K562 (cell line): ENCODE data around the gene FBXO46. TPM values are rescaled to one million over a fixed set of nuclear protein-coding genes. Genes with fewer than 3 reads are reported as not detected.
A peak's percentile ranks its signal among the peaks of the same experiment; 100 is the strongest.

ENCODE experiments used
- BDP1 ChIP-seq: IDR thresholded peaks from 3 replicates; pipeline ENCODE4 v1.6.1; 2011; ENCODE audit not compliant: insufficient read length, insufficient read depth
- CREB1 ChIP-seq, 2 experiments: sonication (generic) in 1 of 2; formaldehyde crosslinking in 1 of 2; IDR thresholded peaks; 2 replicates each; pipeline versions ENCODE4 v1.6.1 to v1.8.0; 2012 to 2022; ENCODE audit warnings: inconsistent platforms in 1 of 2, mild to moderate bottlenecking in 1 of 2, missing genetic modification reagents in 1 of 2, moderate library complexity in 1 of 2
- CREB3L1 ChIP-seq: fragments of 450-650 bp; IDR thresholded peaks from 2 replicates; pipeline ENCODE4 v1.6.1; 2014; ENCODE audit warnings: low read depth, mild to moderate bottlenecking, moderate library complexity, borderline replicate concordance
- DACH1 ChIP-seq: fragments of 450-650 bp; IDR thresholded peaks from 2 replicates; pipeline ENCODE4 v1.6.1; 2018; ENCODE audit not compliant: partially characterized antibody
- GMEB1 ChIP-seq: fragments of 250-450 bp; sonication (Bioruptor Pico); IDR thresholded peaks from 2 replicates; pipeline ENCODE4 v1.4.0; 2020; ENCODE audit warnings: mild to moderate bottlenecking
- HLTF ChIP-seq: fragments of 450-650 bp; IDR thresholded peaks from 2 replicates; pipeline ENCODE4 v1.6.1; 2016
- HMGXB4 ChIP-seq: sonication (generic); formaldehyde crosslinking; IDR thresholded peaks from 2 replicates; pipeline ENCODE4 v1.8.1; 2023; ENCODE audit warnings: mild to moderate bottlenecking, missing genetic modification reagents
- KLF1 ChIP-seq: fragments of 450-650 bp; IDR thresholded peaks from 2 replicates; pipeline ENCODE4 v1.6.1; 2016; ENCODE audit warnings: missing genetic modification characterization, missing compliant biosample characterization
- MXI1 ChIP-seq: IDR thresholded peaks from 2 replicates; pipeline ENCODE4 v1.6.1; 2011; ENCODE audit warnings: low read depth, mild to moderate bottlenecking, improper control_type of control experiment, low read length
- SPI1 ChIP-seq: IDR thresholded peaks from 2 replicates; pipeline ENCODE4 v1.6.1; 2011; ENCODE audit warnings: low read depth, low read length, control low read depth, borderline replicate concordance
- SRSF3 ChIP-seq: fragments of 200-400 bp; formaldehyde crosslinking; IDR thresholded peaks from 2 replicates; pipeline ENCODE4 v1.6.1; 2016; ENCODE audit warnings: mild to moderate bottlenecking, low read length, moderate library complexity; ENCODE audit not compliant: insufficient read depth
- ZEB2 ChIP-seq: fragments of 450-650 bp; IDR thresholded peaks from 2 replicates; pipeline ENCODE4 v1.6.1; 2016
- ZNF3 ChIP-seq: fragments of 250-450 bp; sonication (Bioruptor Pico); IDR thresholded peaks from 2 replicates; pipeline ENCODE4 v1.5.0; 2021; ENCODE audit warnings: mild to moderate bottlenecking, moderate library complexity
- ZNF507 ChIP-seq: conservative IDR thresholded peaks from 2 replicates; pipeline ENCODE4 v1.6.1; 2017; ENCODE audit warnings: missing genetic modification characterization, missing compliant biosample characterization
- ZNF586 ChIP-seq: fragments of 450-650 bp; formaldehyde crosslinking; conservative IDR thresholded peaks from 2 replicates; pipeline ENCODE4 v1.4.0; 2020; ENCODE audit warnings: mild to moderate bottlenecking, moderate library complexity
- polyA plus RNA-seq, 8 experiments: library from polyadenylated mRNA; depleted of rRNA in 4 of 8; stranded (reverse) in 5 of 8; unstranded in 3 of 8; fragments of >200 nt; fragmentation: Nextera tagmentation in 2 of 8; fragmentation: Illumina TruSeq in 1 of 8; extraction: Ambion mirVana in 2 of 8; extraction: Trizol in 1 of 8; gene quantifications; 2 replicates each; pipeline versions ENCODE4 v1.2.1 to v1.2.3, GENCODE V29; 2011 to 2014; ENCODE audit warnings: inconsistent platforms in 1 of 8, missing spikeins in 1 of 8
- total RNA-seq, 7 experiments: library from RNA; depleted of rRNA in 6 of 7; stranded (reverse); fragments of >200 nt in 6 of 7; fragmentation: Illumina TruSeq in 2 of 7; extraction: Trizol in 2 of 7; gene quantifications; 2 replicates each; pipeline versions ENCODE4 v1.2.1 to v1.2.3, GENCODE V29; 2011 to 2021; ENCODE audit warnings: low replicate concordance in 1 of 7
- TF ChIP-seq, protein P1 (sequence below): fragments of 250-450 bp; sonication (Bioruptor Pico); IDR thresholded peaks from 2 replicates; pipeline ENCODE4 v1.9.0; 2021; ENCODE audit warnings: mild to moderate bottlenecking, inconsistent platforms
- TF ChIP-seq, protein P2 (sequence below): sonication (generic); formaldehyde crosslinking; IDR thresholded peaks from 2 replicates; pipeline ENCODE4 v1.8.0; 2022; ENCODE audit warnings: mild to moderate bottlenecking, missing genetic modification reagents
- TF ChIP-seq, protein P3 (sequence below): fragments of 450-650 bp; formaldehyde crosslinking; IDR thresholded peaks from 2 replicates; pipeline ENCODE4 v1.4.0; 2022; ENCODE audit warnings: missing genetic modification characterization

Gene FBXO46
- total and polyA plus RNA-seq, 9 of the 15 experiments (the other 6 are each of a cell fraction or from before 2014, with no cell fraction given) = 1.5 to 36.1 (median 7.3) TPM

DNA sequence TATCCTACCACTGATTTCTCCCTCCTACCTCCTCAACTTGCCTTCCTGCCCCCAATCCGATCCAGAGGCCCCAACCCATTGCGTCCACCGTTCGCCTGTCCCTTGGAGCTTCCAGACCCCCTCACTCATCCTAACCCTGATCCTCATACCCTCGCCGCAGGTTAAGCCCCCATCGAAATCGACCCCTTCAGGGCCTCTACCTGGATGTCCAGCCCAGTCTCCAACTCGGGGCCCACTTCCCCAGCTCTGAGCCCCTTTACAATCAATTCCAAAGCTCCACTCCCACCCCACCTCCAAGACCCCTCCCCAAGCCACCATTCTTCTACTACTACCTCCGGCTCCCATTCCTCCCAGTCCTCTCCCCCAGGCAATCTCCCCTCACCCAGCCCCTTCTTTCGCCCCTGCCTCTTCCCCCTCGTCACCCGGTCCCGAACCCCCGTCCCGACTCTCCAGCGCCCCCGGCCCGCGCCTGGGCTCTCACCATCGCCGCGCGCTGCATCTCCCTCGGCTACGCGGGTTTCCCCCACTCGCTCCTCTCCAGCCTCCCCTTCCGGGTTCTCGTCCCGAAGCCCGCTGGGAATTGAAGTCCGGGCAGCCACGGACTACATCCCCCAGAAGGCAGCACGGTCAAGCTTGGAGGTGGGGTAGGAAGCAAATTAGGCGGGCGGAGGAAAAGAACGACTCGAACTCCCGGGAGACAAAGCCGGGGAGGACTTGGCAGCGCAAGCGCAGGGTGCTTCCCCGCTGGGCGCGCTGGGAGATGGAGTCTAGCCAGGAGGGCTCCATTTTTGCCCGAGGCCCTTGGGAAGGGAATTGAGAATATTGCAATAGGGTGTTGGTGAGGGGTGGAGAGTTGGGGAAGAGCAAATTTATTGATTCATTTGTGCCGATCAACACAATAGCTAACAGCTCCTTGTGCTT is at the start of gene FBXO46 (continued):
- TF ChIP-seq GMEB1 (CRISPR knock-in tag) = 0 out of 2 replicates have a peak, but pooled peaks have one; percentile 24
- 0 out of 2 replicates have a peak, but pooled peaks have one; percentile 34 for TF ChIP-seq MXI1
- TF ChIP-seq, protein P1, sequence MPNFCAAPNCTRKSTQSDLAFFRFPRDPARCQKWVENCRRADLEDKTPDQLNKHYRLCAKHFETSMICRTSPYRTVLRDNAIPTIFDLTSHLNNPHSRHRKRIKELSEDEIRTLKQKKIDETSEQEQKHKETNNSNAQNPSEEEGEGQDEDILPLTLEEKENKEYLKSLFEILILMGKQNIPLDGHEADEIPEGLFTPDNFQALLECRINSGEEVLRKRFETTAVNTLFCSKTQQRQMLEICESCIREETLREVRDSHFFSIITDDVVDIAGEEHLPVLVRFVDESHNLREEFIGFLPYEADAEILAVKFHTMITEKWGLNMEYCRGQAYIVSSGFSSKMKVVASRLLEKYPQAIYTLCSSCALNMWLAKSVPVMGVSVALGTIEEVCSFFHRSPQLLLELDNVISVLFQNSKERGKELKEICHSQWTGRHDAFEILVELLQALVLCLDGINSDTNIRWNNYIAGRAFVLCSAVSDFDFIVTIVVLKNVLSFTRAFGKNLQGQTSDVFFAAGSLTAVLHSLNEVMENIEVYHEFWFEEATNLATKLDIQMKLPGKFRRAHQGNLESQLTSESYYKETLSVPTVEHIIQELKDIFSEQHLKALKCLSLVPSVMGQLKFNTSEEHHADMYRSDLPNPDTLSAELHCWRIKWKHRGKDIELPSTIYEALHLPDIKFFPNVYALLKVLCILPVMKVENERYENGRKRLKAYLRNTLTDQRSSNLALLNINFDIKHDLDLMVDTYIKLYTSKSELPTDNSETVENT (CRISPR knock-in tag) = no peak
- no peak for TF ChIP-seq SRSF3
- TF ChIP-seq CREB3L1 = peak; percentile 98
- no peak for TF ChIP-seq HMGXB4 (CRISPR knock-in tag)
- TF ChIP-seq, protein P2, sequence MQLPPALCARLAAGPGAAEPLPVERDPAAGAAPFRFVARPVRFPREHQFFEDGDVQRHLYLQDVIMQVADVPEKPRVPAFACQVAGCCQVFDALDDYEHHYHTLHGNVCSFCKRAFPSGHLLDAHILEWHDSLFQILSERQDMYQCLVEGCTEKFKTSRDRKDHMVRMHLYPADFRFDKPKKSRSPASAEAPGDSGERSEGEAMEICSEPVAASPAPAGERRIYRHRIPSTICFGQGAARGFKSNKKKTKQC (CRISPR knock-in tag) = no peak
- TF ChIP-seq ZEB2 = no peak
- TF ChIP-seq, protein P3, sequence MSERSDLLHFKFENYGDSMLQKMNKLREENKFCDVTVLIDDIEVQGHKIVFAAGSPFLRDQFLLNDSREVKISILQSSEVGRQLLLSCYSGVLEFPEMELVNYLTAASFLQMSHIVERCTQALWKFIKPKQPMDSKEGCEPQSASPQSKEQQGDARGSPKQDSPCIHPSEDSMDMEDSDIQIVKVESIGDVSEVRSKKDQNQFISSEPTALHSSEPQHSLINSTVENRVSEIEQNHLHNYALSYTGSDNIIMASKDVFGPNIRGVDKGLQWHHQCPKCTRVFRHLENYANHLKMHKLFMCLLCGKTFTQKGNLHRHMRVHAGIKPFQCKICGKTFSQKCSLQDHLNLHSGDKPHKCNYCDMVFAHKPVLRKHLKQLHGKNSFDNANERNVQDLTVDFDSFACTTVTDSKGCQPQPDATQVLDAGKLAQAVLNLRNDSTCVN (CRISPR knock-in tag) = no peak
- TF ChIP-seq KLF1 (tag) = no peak
- TF ChIP-seq ZNF507 (tag) = no peak
- no peak for TF ChIP-seq DACH1
- TF ChIP-seq ZNF3 (CRISPR knock-in tag) = no peak
- no peak for TF ChIP-seq ZNF586 (CRISPR knock-in tag)
- TF ChIP-seq SPI1 = peak; percentile 36; the same call in 1 of the 2 replicates
- no peak for TF ChIP-seq BDP1
- TF ChIP-seq CREB1 (IDR thresholded peaks at IDR 0.05) = peak; percentile 54; the same call in 1 of the 2 replicates
- peak; percentile 74; the same call in 1 of the 2 replicates for TF ChIP-seq CREB1 (CRISPR knock-in tag; IDR thresholded peaks at IDR 0.05)
- TF ChIP-seq HLTF = 0 out of 2 replicates have a peak, but pooled peaks have one; percentile 66
